KMS-11 (cell line): ENCODE data around the gene GIPC3.

Experiments used
- H2AFZ ChIP-seq: fragments of 200-600 bp; sonication (generic); 2 replicates; pipeline ENCODE4 v1.6.1; 2016; ENCODE audit warnings: antibody characterized with exemption, mixed run types, low read depth
- H3K27ac ChIP-seq: fragments of 200-600 bp; sonication (generic); 2 replicates; pipeline ENCODE4 v1.6.1; 2016; ENCODE audit warnings: mild to moderate bottlenecking, mixed run types
- H3K27me3 ChIP-seq: fragments of 200-600 bp; sonication (generic); 2 replicates; pipeline ENCODE4 v1.6.1; 2017; ENCODE audit warnings: mild to moderate bottlenecking, low read depth, mixed run types, moderate library complexity; ENCODE audit not compliant: insufficient read depth
- H3K36me3 ChIP-seq: fragments of 200-600 bp; sonication (generic); 2 replicates; pipeline ENCODE4 v1.6.1; 2017; ENCODE audit warnings: mild to moderate bottlenecking, mixed run types; ENCODE audit not compliant: insufficient read depth
- H3K4me1 ChIP-seq: fragments of 200-600 bp; sonication (generic); 2 replicates; pipeline ENCODE4 v1.6.1; 2016; ENCODE audit warnings: mild to moderate bottlenecking, low read depth, mixed run types; ENCODE audit not compliant: poor library complexity, severe bottlenecking
- H3K4me2 ChIP-seq: fragments of 200-600 bp; sonication (generic); 2 replicates; pipeline ENCODE4 v1.7.0; 2016; ENCODE audit warnings: mild to moderate bottlenecking, mixed run types
- H3K4me3 ChIP-seq: fragments of 200-600 bp; sonication (generic); IDR thresholded peaks from 2 replicates; pipeline ENCODE4 v1.6.1; 2017; ENCODE audit warnings: low read depth, low read length, mixed read lengths; ENCODE audit not compliant: insufficient read depth
- H3K79me2 ChIP-seq: fragments of 200-600 bp; sonication (generic); 2 replicates; pipeline ENCODE4 v1.6.1; 2016; ENCODE audit warnings: low read depth, mixed run types; ENCODE audit not compliant: insufficient read depth
- H3K9ac ChIP-seq: fragments of 200-600 bp; sonication (generic); 2 replicates; pipeline ENCODE4 v1.6.1; 2016; ENCODE audit warnings: mild to moderate bottlenecking, mixed run types
- H4K20me1 ChIP-seq: fragments of 200-600 bp; sonication (generic); 2 replicates; pipeline ENCODE4 v1.6.1; 2016; ENCODE audit warnings: mild to moderate bottlenecking, mixed run types; ENCODE audit not compliant: insufficient read depth
- TF ChIP-seq, protein P1 (sequence below): fragments of 200-600 bp; sonication (generic); conservative IDR thresholded peaks from 2 replicates; pipeline ENCODE4 v1.6.1; 2017; ENCODE audit warnings: low read depth, mild to moderate bottlenecking, antibody characterized with exemption, low read length, moderate library complexity, mixed read lengths

The GIPC3 gene

DNA sequence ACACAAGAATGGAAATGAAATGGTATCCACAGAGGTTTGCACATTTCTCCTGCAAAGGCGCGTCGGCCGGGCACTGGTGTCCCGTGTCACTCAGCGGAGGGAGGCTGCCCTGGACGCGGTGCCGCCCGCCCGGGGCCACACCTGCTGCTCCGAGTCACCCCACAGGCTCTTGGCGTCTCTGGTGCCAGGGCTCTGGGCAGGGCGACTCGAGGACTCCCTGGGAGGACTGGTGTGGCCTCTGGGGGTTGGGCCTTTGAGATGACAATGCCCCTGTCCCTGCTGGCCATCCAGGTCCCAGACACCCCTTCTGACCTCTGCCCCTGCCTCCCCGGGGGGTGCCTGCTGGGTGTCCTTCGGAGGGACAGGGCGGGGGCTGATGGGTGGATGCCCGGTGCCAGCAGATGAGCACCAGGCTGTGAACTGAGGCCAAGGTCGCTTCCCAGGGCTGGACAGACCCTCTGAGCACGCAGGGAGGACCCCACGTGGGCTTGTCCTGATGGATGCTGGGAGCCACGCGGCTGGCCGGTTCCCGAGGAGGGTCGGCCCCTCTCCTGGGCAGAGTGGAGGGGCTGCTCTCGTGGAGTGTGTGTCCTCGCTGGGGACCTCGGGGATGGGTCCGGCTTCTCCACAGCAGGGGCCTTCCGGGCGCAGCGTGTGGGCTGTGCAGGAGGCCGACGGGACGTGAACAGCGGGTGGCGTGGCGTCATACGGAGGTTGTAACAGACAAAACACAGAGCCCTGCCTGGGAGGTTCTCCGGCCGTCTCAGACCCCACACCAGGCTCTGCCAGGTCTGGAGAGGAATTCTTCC, 46.0 kb downstream of the GIPC3 start:
- H3K27ac ChIP-seq, result no peak overlapping the region
- no peak overlapping the region for H3K9ac ChIP-seq
- H3K36me3 ChIP-seq, result no peaks in the 10 kb centered on the region
- H4K20me1 ChIP-seq, result no peaks in the 10 kb centered on the region
- H3K79me2 ChIP-seq, result peaks cover 4% of the 10 kb centered on the region; the same call in 1 of the 2 replicates
- H3K4me1 ChIP-seq, result no peaks in the 10 kb centered on the region
- no peak overlapping the region for H2AFZ ChIP-seq
- no peaks in the 10 kb centered on the region for H3K27me3 ChIP-seq
- TF ChIP-seq, protein P1, sequence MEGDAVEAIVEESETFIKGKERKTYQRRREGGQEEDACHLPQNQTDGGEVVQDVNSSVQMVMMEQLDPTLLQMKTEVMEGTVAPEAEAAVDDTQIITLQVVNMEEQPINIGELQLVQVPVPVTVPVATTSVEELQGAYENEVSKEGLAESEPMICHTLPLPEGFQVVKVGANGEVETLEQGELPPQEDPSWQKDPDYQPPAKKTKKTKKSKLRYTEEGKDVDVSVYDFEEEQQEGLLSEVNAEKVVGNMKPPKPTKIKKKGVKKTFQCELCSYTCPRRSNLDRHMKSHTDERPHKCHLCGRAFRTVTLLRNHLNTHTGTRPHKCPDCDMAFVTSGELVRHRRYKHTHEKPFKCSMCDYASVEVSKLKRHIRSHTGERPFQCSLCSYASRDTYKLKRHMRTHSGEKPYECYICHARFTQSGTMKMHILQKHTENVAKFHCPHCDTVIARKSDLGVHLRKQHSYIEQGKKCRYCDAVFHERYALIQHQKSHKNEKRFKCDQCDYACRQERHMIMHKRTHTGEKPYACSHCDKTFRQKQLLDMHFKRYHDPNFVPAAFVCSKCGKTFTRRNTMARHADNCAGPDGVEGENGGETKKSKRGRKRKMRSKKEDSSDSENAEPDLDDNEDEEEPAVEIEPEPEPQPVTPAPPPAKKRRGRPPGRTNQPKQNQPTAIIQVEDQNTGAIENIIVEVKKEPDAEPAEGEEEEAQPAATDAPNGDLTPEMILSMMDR, result no peak
- H3K4me3 ChIP-seq, result no peak overlapping the region
- H3K4me2 ChIP-seq, result no peak overlapping the region

DNA sequence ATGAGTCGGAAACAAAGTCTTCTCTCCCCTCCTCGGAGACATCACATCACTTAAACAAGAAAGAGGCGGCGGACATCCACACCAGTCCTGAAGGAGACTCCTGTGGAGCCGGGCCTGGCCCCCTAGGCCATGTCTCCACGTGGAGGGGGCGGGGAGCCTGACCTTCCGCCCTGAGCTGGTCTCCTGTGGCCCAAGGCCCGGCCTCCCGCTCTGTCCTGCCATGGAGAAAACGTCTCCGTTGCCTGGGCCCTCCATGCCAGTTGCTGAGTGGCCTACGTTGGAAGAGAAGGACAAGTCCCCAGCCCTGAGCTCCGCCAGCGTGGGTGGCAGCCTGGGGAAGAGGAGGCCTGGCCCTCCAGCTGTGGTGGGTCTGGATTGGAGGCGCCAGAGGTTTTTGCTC, 46.8 kb downstream of the GIPC3 start:
- H3K36me3 ChIP-seq, result no peaks in the 10 kb centered on the region
- TF ChIP-seq, protein P1, result no peak
- H4K20me1 ChIP-seq, result no peaks in the 10 kb centered on the region

DNA sequence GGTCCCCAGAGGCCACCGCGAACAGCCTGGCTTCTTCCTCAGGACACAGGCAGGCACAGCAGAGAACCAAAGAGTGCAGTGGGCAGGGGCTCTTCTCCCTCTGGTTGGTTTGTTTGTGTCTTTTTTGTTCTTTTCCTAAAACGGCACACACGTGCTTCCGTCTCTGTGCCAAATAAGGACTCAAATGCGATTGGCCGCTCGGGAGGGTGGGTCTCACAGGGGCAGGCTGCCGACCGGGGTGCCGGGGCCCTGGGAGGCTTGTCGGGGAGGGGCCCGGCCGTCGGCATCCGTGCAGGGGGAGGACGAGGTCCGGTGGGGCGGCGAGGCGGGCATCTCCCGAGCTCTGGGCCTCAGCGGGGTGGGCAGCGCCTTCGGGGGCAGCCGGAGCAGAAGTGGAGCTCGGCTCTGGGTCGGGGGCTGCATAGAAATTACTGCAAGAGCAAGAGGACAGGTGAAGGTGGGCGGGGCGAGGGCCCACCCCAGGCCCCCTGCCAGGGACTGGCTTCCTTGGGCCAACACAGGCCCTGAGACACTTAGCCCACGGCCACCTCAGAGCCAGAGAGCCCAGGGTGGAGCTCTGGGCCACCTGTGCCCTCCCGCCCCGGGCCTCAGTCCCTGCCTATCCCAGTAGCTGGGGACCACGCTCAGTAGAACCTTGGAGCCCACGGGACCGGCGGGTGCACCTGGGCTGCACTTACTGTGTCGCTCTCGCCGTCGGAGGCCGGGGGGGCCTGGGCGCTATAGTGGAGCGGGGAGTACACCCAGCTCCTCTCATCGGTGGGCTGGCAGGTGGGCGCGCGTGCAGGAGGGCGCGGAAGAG, 47.7 kb downstream of the GIPC3 start:
- Histone ChIP-seq H3K27ac (no peak overlapping the region), H3K36me3 (no peaks in the 10 kb centered on the region), H3K27me3 (no peaks in the 10 kb centered on the region), H3K4me3 (no peak overlapping the region), H3K4me2 (no peak overlapping the region), H3K79me2 (no peaks in the 10 kb centered on the region), H3K4me1 (no peaks in the 10 kb centered on the region), H3K9ac (no peak overlapping the region), H4K20me1 (no peaks in the 10 kb centered on the region), H2AFZ (no peak overlapping the region)
- TF ChIP-seq, protein P1, result no peak

More for the DNA sequence above, 46.8 kb downstream of the GIPC3 start:
- no peak overlapping the region for H3K4me3 ChIP-seq
- H3K27me3 ChIP-seq, result no peaks in the 10 kb centered on the region
- H3K27ac ChIP-seq, result no peak overlapping the region
- no peak overlapping the region for H3K4me2 ChIP-seq
- no peak overlapping the region for H3K9ac ChIP-seq
- H3K4me1 ChIP-seq, result no peaks in the 10 kb centered on the region
- no peaks in the 10 kb centered on the region for H3K79me2 ChIP-seq
- no peak overlapping the region for H2AFZ ChIP-seq

DNA sequence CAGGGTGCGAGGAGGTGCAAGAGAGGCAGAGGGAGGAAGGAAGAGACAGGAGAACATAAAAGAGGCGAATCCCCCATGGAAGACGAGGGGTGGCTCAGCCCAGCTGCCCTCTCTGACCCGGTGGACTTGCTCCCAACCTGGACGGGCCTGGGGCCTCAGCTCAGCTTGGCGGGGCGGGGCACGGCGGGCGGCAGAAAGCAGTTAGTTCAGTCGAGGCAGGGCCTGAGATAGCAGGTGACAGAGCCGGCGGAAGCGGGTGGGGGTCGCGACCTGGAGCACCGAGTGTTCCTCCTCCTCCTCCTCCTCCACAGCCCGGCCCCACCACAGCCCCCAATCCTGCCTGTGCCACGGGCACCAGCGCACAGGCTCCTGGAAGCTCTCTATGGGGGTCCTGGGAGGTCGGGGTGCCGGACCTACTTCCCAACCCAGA, 48.3 kb downstream of the GIPC3 start:
- no peaks in the 10 kb centered on the region for H3K79me2 ChIP-seq
- no peaks in the 10 kb centered on the region for H3K27me3 ChIP-seq
- H2AFZ ChIP-seq, result no peak overlapping the region
- no peak overlapping the region for H3K9ac ChIP-seq
- H3K4me1 ChIP-seq, result no peaks in the 10 kb centered on the region
- H3K4me2 ChIP-seq, result no peak overlapping the region
- no peak overlapping the region for H3K27ac ChIP-seq
- H3K36me3 ChIP-seq, result no peaks in the 10 kb centered on the region
- no peak overlapping the region for H3K4me3 ChIP-seq
- H4K20me1 ChIP-seq, result no peaks in the 10 kb centered on the region
- TF ChIP-seq, protein P1, result no peak
